ENCODE measurements around the gene DAB2IP. TPM values are rescaled to one million over a fixed set of nuclear protein-coding genes. Genes with fewer than 3 reads are reported as not detected.

DAB2IP gene
- total RNA-seq, 1 experiment from 2014 or later = 15.2 TPM

GRCh38 chr9:121785673-121786542 is 134.5 kb downstream of the DAB2IP start:
- Histone ChIP-seq H3K27me3 (ENCODE audit: low read length) (no peaks in the 10 kb centered on the region), H3K9ac (ENCODE audit: low read length) (no peak overlapping the region), H4K20me1 (ENCODE audit: low read length) (no peaks in the 10 kb centered on the region), H3K79me2 (ENCODE audit: low read length) (no peaks in the 10 kb centered on the region), H3F3A (ENCODE audit: low read length, unreplicated experiment) (no peaks in the 10 kb centered on the region), H3K4me2 (ENCODE audit: low read length) (no peak overlapping the region), H2AFZ (ENCODE audit: low read length) (no peak overlapping the region), H3K36me3 (ENCODE audit: low read depth, low read length) (no peaks in the 10 kb centered on the region), H3K9me2 (replicated peaks; ENCODE audit: low read length) (no peaks in the 10 kb centered on the region), H3K4me3 (ENCODE audit: low read length) (no peak overlapping the region), H3K4me1 (ENCODE audit: insufficient read depth, low read length) (no peaks in the 10 kb centered on the region), H3K9me3 (ENCODE audit: low read length) (no peaks in the 10 kb centered on the region), H3K27ac (ENCODE audit: low read length) (no peak overlapping the region)
- BruUV-seq (replicated peaks) = no TSS peak
- no peak for DNase-seq
- intact Hi-C loops (cut with micrococcal nuclease) = no loop called here
- no peak for ATAC-seq
- CTCF ChIA-PET = no interaction called here
- TF ChIP-seq EZH2 (IDR thresholded peaks at IDR 0.05; ENCODE audit: low read length, unreplicated experiment) (no peak), CTCF (conservative IDR thresholded peaks at IDR 0.05; ENCODE audit: low read depth, low read length) (no peak), EZH2phosphoT487 (IDR thresholded peaks at IDR 0.05; ENCODE audit: borderline replicate concordance, low read length) (no peak)
- POLR2A ChIA-PET (ENCODE audit: unreplicated experiment) = no interaction called here

GRCh38 chr9:121786543-121786948 is 135.1 kb downstream of the DAB2IP start:
- Histone ChIP-seq H3K9ac (ENCODE audit: low read length) (no peak overlapping the region), H3K9me3 (ENCODE audit: low read length) (no peaks in the 10 kb centered on the region), H3K4me2 (ENCODE audit: low read length) (no peak overlapping the region), H3K36me3 (ENCODE audit: low read depth, low read length) (no peaks in the 10 kb centered on the region), H3K79me2 (ENCODE audit: low read length) (no peaks in the 10 kb centered on the region), H3K4me1 (ENCODE audit: insufficient read depth, low read length) (no peaks in the 10 kb centered on the region), H3F3A (ENCODE audit: low read length, unreplicated experiment) (no peaks in the 10 kb centered on the region), H4K20me1 (ENCODE audit: low read length) (no peaks in the 10 kb centered on the region), H3K27me3 (ENCODE audit: low read length) (no peaks in the 10 kb centered on the region), H3K9me2 (replicated peaks; ENCODE audit: low read length) (no peaks in the 10 kb centered on the region), H3K4me3 (ENCODE audit: low read length) (no peak overlapping the region), H3K27ac (ENCODE audit: low read length) (no peak overlapping the region), H2AFZ (ENCODE audit: low read length) (no peak overlapping the region)
- intact Hi-C loops (cut with micrococcal nuclease) = no loop called here
- no peak for ATAC-seq
- CTCF ChIA-PET = no interaction called here
- no TSS peak for BruUV-seq (replicated peaks)
- DNase-seq = no peak
- TF ChIP-seq CTCF (conservative IDR thresholded peaks at IDR 0.05; ENCODE audit: low read depth, low read length) (no peak), EZH2 (IDR thresholded peaks at IDR 0.05; ENCODE audit: low read length, unreplicated experiment) (no peak), EZH2phosphoT487 (IDR thresholded peaks at IDR 0.05; ENCODE audit: borderline replicate concordance, low read length) (no peak)
- POLR2A ChIA-PET (ENCODE audit: unreplicated experiment) = no interaction called here

- no peak for ATAC-seq
These were observed 135.6 kb downstream of the DAB2IP start for GRCh38 chr9:121786998-121787422.

More at GRCh38 chr9:121786998-121787422, 135.6 kb downstream of the DAB2IP start:
- no TSS peak for BruUV-seq (replicated peaks)
- Histone ChIP-seq H3K9me3 (ENCODE audit: low read length) (no peaks in the 10 kb centered on the region), H3K79me2 (ENCODE audit: low read length) (no peaks in the 10 kb centered on the region), H3K9me2 (replicated peaks; ENCODE audit: low read length) (no peaks in the 10 kb centered on the region), H3K27ac (ENCODE audit: low read length) (no peak overlapping the region), H2AFZ (ENCODE audit: low read length) (no peak overlapping the region), H4K20me1 (ENCODE audit: low read length) (no peaks in the 10 kb centered on the region), H3K4me3 (ENCODE audit: low read length) (no peak overlapping the region), H3K27me3 (ENCODE audit: low read length) (no peaks in the 10 kb centered on the region), H3K4me2 (ENCODE audit: low read length) (no peak overlapping the region), H3K4me1 (ENCODE audit: insufficient read depth, low read length) (no peaks in the 10 kb centered on the region), H3K9ac (ENCODE audit: low read length) (no peak overlapping the region), H3K36me3 (ENCODE audit: low read depth, low read length) (no peaks in the 10 kb centered on the region), H3F3A (ENCODE audit: low read length, unreplicated experiment) (no peaks in the 10 kb centered on the region)
- ChIA-PET POLR2A (ENCODE audit: unreplicated experiment) (no interaction called here), CTCF (no interaction called here)
- intact Hi-C loops (cut with micrococcal nuclease) = no loop called here
- no peak for TF ChIP-seq EZH2 (IDR thresholded peaks at IDR 0.05; ENCODE audit: low read length, unreplicated experiment)
- no peak for TF ChIP-seq CTCF (conservative IDR thresholded peaks at IDR 0.05; ENCODE audit: low read depth, low read length)
- TF ChIP-seq EZH2phosphoT487 (IDR thresholded peaks at IDR 0.05; ENCODE audit: borderline replicate concordance, low read length) = no peak
- DNase-seq = no peak

Data from PC-3 (cell line).